ENCODE measurements around the gene TMTC1.

DNA sequence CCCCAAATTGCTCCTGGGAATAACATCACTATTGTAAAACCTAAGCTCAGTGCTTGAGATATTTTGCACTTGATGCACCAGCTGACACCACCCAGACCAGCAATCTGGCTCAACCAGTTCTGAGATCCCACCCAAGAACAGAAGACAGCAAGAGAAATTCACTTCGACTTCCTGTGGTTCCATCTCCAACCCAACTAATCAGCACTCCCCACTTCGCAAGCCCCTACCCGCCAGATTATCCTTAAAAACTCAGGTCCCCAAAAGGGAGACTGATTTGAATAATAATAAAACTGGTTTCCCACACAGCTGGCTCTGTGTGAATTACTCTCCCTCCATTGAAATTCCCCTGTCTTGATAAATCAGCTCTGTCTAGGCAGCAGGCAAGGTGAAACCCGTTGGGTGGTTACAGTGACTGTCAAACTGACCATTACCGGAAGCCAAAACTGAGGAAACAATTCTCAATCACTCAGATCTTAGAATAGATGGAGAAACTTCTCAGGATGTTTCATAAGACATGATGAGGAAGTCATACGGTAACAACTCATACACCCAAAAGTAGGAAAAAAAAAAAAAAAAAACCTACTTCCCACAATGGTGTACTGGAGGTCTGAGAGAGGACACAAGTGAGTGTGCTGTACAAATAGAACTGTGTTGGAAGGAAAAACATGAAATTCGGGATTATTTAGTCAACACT lies 92.4 kb downstream of the TMTC1 start:
- TF ChIP-seq, protein P1, sequence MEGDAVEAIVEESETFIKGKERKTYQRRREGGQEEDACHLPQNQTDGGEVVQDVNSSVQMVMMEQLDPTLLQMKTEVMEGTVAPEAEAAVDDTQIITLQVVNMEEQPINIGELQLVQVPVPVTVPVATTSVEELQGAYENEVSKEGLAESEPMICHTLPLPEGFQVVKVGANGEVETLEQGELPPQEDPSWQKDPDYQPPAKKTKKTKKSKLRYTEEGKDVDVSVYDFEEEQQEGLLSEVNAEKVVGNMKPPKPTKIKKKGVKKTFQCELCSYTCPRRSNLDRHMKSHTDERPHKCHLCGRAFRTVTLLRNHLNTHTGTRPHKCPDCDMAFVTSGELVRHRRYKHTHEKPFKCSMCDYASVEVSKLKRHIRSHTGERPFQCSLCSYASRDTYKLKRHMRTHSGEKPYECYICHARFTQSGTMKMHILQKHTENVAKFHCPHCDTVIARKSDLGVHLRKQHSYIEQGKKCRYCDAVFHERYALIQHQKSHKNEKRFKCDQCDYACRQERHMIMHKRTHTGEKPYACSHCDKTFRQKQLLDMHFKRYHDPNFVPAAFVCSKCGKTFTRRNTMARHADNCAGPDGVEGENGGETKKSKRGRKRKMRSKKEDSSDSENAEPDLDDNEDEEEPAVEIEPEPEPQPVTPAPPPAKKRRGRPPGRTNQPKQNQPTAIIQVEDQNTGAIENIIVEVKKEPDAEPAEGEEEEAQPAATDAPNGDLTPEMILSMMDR (conservative IDR thresholded peaks at IDR 0.05; ENCODE audit: low read depth, low read length) = no peak
- TF ChIP-seq EZH2 (IDR thresholded peaks at IDR 0.05; ENCODE audit: borderline replicate concordance, low read depth, low read length, poor library complexity, severe bottlenecking) = no peak
